HEK293 (cell line): Measurements from ENCODE around the gene FUT9.

Experiments
- CTCF ChIA-PET: fragments of 350-600 bp; formaldehyde crosslinking; extraction: SDS; loops from one replicate; lab custom pipeline; 2021; ENCODE audit warnings: antibody characterized with exemption; lab: Yijun Ruan, JAX
- POLR2A ChIA-PET: fragments of 300-600 bp; formaldehyde crosslinking; extraction: SDS; loops from one replicate; lab custom pipeline; 2020; ENCODE audit warnings: antibody characterized with exemption, inconsistent platforms; lab: Yijun Ruan, JAX
- H3K27ac ChIP-seq: fragments of 200-500 bp; sonication (Bioruptor generic); 2 replicates; pipeline ENCODE4 v1.5.1; 2014; ENCODE audit warnings: low read depth, low read length, control low read depth, inconsistent platforms; ENCODE audit errors: extremely low read depth
- H3K36me3 ChIP-seq, 2 experiments: fragments of 200-500 bp in 1 of 2; sonication (Bioruptor generic) in 1 of 2; 1 replicate in 1 of 2; 2 replicates in 1 of 2; pipeline ENCODE4 v1.5.1; 2014 to 2017; ENCODE audit warnings: inconsistent platforms in 2 of 2, low read length in 2 of 2; ENCODE audit not compliant: control insufficient read depth in 2 of 2, insufficient read depth in 1 of 2
- H3K4me1 ChIP-seq: fragments of 200-500 bp; sonication (Bioruptor generic); 2 replicates; pipeline ENCODE4 v1.5.1; 2014; ENCODE audit warnings: mild to moderate bottlenecking, low read length, inconsistent platforms; ENCODE audit not compliant: control insufficient read depth, insufficient read depth
- H3K4me3 ChIP-seq: 2 replicates; pipeline ENCODE4 v1.5.1; 2011; ENCODE audit warnings: low read depth, mild to moderate bottlenecking, control low read depth, low read length, moderate library complexity
- H3K9me3 ChIP-seq: fragments of 200-500 bp; sonication (Bioruptor generic); 2 replicates; pipeline ENCODE4 v1.5.1; 2014; ENCODE audit warnings: low read depth, low read length, inconsistent platforms; ENCODE audit not compliant: control insufficient read depth, insufficient read depth
- KLF9 ChIP-seq: fragments of 450-650 bp; formaldehyde crosslinking; IDR thresholded peaks from 2 replicates; pipeline ENCODE4 v1.5.1; 2016; ENCODE audit warnings: missing biosample characterization, missing genetic modification characterization, low read depth
- RBAK ChIP-seq: fragments of 450-650 bp; formaldehyde crosslinking; IDR thresholded peaks from 2 replicates; pipeline ENCODE4 v1.5.1; 2016; ENCODE audit warnings: missing biosample characterization, missing genetic modification characterization
- SALL2 ChIP-seq: fragments of 450-650 bp; formaldehyde crosslinking; IDR thresholded peaks from 2 replicates; pipeline ENCODE4 v1.5.0; 2017; ENCODE audit warnings: missing biosample characterization, mild to moderate bottlenecking, missing genetic modification characterization, borderline replicate concordance
- SCRT1 ChIP-seq: fragments of 450-650 bp; formaldehyde crosslinking; IDR thresholded peaks from 2 replicates; pipeline ENCODE4 v1.5.1; 2016; ENCODE audit warnings: missing biosample characterization, missing genetic modification characterization, borderline replicate concordance
- SP2 ChIP-seq: fragments of 450-650 bp; formaldehyde crosslinking; IDR thresholded peaks from 2 replicates; pipeline ENCODE4 v1.5.1; 2016; ENCODE audit warnings: missing biosample characterization, missing genetic modification characterization
- ZEB2 ChIP-seq: fragments of 450-650 bp; formaldehyde crosslinking; IDR thresholded peaks from 2 replicates; pipeline ENCODE4 v1.5.1; 2016; ENCODE audit warnings: missing biosample characterization, missing genetic modification characterization
- ZNF132 ChIP-seq: fragments of 450-650 bp; formaldehyde crosslinking; IDR thresholded peaks from 2 replicates; pipeline ENCODE4 v1.5.1; 2017; ENCODE audit warnings: missing biosample characterization, missing genetic modification characterization, borderline replicate concordance
- ZNF157 ChIP-seq: fragments of 450-650 bp; formaldehyde crosslinking; IDR thresholded peaks from 2 replicates; pipeline ENCODE4 v1.5.1; 2016; ENCODE audit warnings: missing biosample characterization, missing genetic modification characterization
- ZNF221 ChIP-seq: fragments of 450-650 bp; formaldehyde crosslinking; IDR thresholded peaks from 2 replicates; pipeline ENCODE4 v1.5.1; 2017; ENCODE audit warnings: missing biosample characterization, missing genetic modification characterization, borderline replicate concordance
- ZNF391 ChIP-seq: fragments of 450-650 bp; formaldehyde crosslinking; IDR thresholded peaks from 2 replicates; pipeline ENCODE4 v1.5.1; 2016; ENCODE audit warnings: low read depth, missing biosample characterization, missing genetic modification characterization, borderline replicate concordance
- ZNF473 ChIP-seq: fragments of 450-650 bp; formaldehyde crosslinking; IDR thresholded peaks from 2 replicates; pipeline ENCODE4 v1.5.1; 2017; ENCODE audit warnings: missing biosample characterization, missing genetic modification characterization
- ZNF521 ChIP-seq: fragments of 450-650 bp; formaldehyde crosslinking; IDR thresholded peaks from 2 replicates; pipeline ENCODE4 v1.5.1; 2017; ENCODE audit warnings: missing biosample characterization, mild to moderate bottlenecking, missing genetic modification characterization
- ZNF529 ChIP-seq: fragments of 450-650 bp; formaldehyde crosslinking; IDR thresholded peaks from 2 replicates; pipeline ENCODE4 v1.5.1; 2017; ENCODE audit warnings: missing genetic modification characterization, missing biosample characterization; ENCODE audit not compliant: insufficient replicate concordance
- ZNF626 ChIP-seq: fragments of 450-650 bp; sonication (Bioruptor Pico); formaldehyde crosslinking; IDR thresholded peaks from 2 replicates; pipeline ENCODE4 v1.5.1; 2018; ENCODE audit warnings: missing biosample characterization, missing genetic modification characterization, inconsistent platforms
- ZNF639 ChIP-seq: fragments of 450-650 bp; formaldehyde crosslinking; IDR thresholded peaks from 2 replicates; pipeline ENCODE4 v1.5.1; 2016; ENCODE audit warnings: missing biosample characterization, missing genetic modification characterization
- ZNF692 ChIP-seq: fragments of 450-650 bp; formaldehyde crosslinking; IDR thresholded peaks from 2 replicates; pipeline ENCODE4 v1.5.1; 2016; ENCODE audit warnings: missing biosample characterization, missing genetic modification characterization
- TF ChIP-seq, protein P1 (sequence below): fragments of 450-650 bp; formaldehyde crosslinking; IDR thresholded peaks from 2 replicates; pipeline ENCODE4 v1.5.1; 2016; ENCODE audit warnings: missing biosample characterization, missing genetic modification characterization, borderline replicate concordance

The FUT9 gene

GRCh38 chr6:96162711-96163120, 146.9 kb downstream of the FUT9 start:
- Histone ChIP-seq H3K4me3 (no peak overlapping the region), H3K9me3 (no peaks in the 10 kb centered on the region), H3K4me1 (no peaks in the 10 kb centered on the region), H3K27ac (no peak overlapping the region), H3K36me3 (no peaks in the 10 kb centered on the region)
- TF ChIP-seq SP2 (no peak), SCRT1 (tag by site-specific recombination) (no peak), RBAK (tag by site-specific recombination) (no peak), SALL2 (tag by site-specific recombination) (no peak), ZNF221 (no peak)
- CTCF ChIA-PET: no interaction called here
- POLR2A ChIA-PET: no interaction called here

DNA sequence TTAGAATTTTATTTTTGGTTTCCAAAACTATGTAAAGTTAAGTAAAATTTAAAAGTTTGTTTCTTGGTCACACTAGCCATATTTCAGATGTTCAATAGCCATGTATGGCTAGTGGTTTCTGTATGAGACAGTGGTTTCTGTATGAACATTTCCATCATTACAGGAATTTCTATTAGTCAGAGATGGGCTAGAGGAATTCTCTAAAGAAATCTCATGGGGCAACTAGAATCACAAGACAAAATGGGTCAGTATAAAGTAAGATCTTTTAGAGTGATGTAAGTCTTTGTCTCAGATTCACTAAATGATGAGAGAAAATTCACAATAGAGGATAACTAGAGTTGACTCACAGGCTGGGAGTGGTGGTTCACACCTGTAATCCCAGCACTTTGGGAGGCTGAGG, 149.0 kb downstream of the FUT9 start:
- Histone ChIP-seq H3K4me3 (no peak overlapping the region), H3K27ac (no peak overlapping the region), H3K4me1 (no peaks in the 10 kb centered on the region), H3K36me3 (no peaks in the 10 kb centered on the region), H3K9me3 (no peaks in the 10 kb centered on the region)
- TF ChIP-seq ZEB2 (tag by site-specific recombination) (no peak), ZNF639 (no peak), ZNF626 (no peak), ZNF473 (no peak), KLF9 (no peak), ZNF391 (tag by site-specific recombination) (no peak), ZNF157 (tag by site-specific recombination) (no peak), ZNF692 (tag by site-specific recombination) (no peak), ZNF529 (tag by site-specific recombination) (no peak)
- TF ChIP-seq, protein P1, sequence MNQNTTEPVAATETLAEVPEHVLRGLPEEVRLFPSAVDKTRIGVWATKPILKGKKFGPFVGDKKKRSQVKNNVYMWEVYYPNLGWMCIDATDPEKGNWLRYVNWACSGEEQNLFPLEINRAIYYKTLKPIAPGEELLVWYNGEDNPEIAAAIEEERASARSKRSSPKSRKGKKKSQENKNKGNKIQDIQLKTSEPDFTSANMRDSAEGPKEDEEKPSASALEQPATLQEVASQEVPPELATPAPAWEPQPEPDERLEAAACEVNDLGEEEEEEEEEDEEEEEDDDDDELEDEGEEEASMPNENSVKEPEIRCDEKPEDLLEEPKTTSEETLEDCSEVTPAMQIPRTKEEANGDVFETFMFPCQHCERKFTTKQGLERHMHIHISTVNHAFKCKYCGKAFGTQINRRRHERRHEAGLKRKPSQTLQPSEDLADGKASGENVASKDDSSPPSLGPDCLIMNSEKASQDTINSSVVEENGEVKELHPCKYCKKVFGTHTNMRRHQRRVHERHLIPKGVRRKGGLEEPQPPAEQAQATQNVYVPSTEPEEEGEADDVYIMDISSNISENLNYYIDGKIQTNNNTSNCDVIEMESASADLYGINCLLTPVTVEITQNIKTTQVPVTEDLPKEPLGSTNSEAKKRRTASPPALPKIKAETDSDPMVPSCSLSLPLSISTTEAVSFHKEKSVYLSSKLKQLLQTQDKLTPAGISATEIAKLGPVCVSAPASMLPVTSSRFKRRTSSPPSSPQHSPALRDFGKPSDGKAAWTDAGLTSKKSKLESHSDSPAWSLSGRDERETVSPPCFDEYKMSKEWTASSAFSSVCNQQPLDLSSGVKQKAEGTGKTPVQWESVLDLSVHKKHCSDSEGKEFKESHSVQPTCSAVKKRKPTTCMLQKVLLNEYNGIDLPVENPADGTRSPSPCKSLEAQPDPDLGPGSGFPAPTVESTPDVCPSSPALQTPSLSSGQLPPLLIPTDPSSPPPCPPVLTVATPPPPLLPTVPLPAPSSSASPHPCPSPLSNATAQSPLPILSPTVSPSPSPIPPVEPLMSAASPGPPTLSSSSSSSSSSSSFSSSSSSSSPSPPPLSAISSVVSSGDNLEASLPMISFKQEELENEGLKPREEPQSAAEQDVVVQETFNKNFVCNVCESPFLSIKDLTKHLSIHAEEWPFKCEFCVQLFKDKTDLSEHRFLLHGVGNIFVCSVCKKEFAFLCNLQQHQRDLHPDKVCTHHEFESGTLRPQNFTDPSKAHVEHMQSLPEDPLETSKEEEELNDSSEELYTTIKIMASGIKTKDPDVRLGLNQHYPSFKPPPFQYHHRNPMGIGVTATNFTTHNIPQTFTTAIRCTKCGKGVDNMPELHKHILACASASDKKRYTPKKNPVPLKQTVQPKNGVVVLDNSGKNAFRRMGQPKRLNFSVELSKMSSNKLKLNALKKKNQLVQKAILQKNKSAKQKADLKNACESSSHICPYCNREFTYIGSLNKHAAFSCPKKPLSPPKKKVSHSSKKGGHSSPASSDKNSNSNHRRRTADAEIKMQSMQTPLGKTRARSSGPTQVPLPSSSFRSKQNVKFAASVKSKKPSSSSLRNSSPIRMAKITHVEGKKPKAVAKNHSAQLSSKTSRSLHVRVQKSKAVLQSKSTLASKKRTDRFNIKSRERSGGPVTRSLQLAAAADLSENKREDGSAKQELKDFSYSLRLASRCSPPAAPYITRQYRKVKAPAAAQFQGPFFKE: no peak
- TF ChIP-seq, all 188 proteins: peak for 0
- ChIA-PET POLR2A (no interaction called here), CTCF (no interaction called here)

GRCh38 chr6:96171112-96171511, 155.3 kb downstream of the FUT9 start:
- no peak overlapping the region for H3K4me3 ChIP-seq
- H3K4me1 ChIP-seq: no peaks in the 10 kb centered on the region
- CTCF ChIA-PET: no interaction called here
- TF ChIP-seq ZNF391 (tag by site-specific recombination) (no peak), ZNF132 (no peak), ZNF626 (no peak), ZNF521 (tag by site-specific recombination) (no peak)
- H3K9me3 ChIP-seq: no peaks in the 10 kb centered on the region
- H3K36me3 ChIP-seq: no peaks in the 10 kb centered on the region
- H3K27ac ChIP-seq: no peak overlapping the region
- POLR2A ChIA-PET: no interaction called here
